DND-41 (cell line): ENCODE data around the gene HDLBP.

Experiments used
- ATAC-seq: fragments of 200-7000 bp; cut with Tn5 transposase; 3 replicates; pipeline ENCODE4 v1.9.1; 2021; ENCODE audit warnings: low read depth; ENCODE audit not compliant: insufficient read depth
- DNase-seq: peaks from one replicate; pipeline ENCODE4 v3.0.0-alpha.2; 2020
- H2AFZ ChIP-seq: 2 replicates; pipeline ENCODE4 v1.6.0; 2012; ENCODE audit warnings: low read depth, low read length
- H3K27ac ChIP-seq: 2 replicates; pipeline ENCODE4 v1.5.1; 2012; ENCODE audit warnings: low read length, inconsistent platforms
- H3K27me3 ChIP-seq: fragments of 200-600 bp; sonication (generic); 2 replicates; pipeline ENCODE4 v1.6.0; 2012; ENCODE audit warnings: low read length, mild to moderate bottlenecking, inconsistent platforms; ENCODE audit not compliant: insufficient read depth, poor library complexity
- H3K36me3 ChIP-seq: 2 replicates; pipeline ENCODE4 v1.5.1; 2012; ENCODE audit warnings: low read length, inconsistent platforms; ENCODE audit not compliant: insufficient read depth
- H3K4me1 ChIP-seq: 2 replicates; pipeline ENCODE4 v1.5.1; 2012; ENCODE audit warnings: mild to moderate bottlenecking, low read length; ENCODE audit not compliant: insufficient read depth
- H3K4me2 ChIP-seq: 2 replicates; pipeline ENCODE4 v1.6.0; 2012; ENCODE audit warnings: mild to moderate bottlenecking, moderate library complexity, low read length, inconsistent platforms; ENCODE audit not compliant: insufficient read depth
- H3K4me3 ChIP-seq, 2 experiments: fragments of 200-600 bp in 1 of 2; shearing (Covaris generic) in 1 of 2; 2 replicates each; pipeline ENCODE4 v1.5.1; 2012 to 2016; ENCODE audit warnings: inconsistent platforms in 2 of 2, low read length in 2 of 2, mild to moderate bottlenecking in 2 of 2, low read depth in 1 of 2, moderate library complexity in 1 of 2
- H3K79me2 ChIP-seq: 2 replicates; pipeline ENCODE4 v1.6.0; 2012; ENCODE audit warnings: low read length, inconsistent platforms; ENCODE audit not compliant: insufficient read depth
- H3K9ac ChIP-seq: 2 replicates; pipeline ENCODE4 v1.6.0; 2012; ENCODE audit warnings: low read depth, mild to moderate bottlenecking, inconsistent platforms, low read length, moderate library complexity
- H3K9me3 ChIP-seq: 2 replicates; pipeline ENCODE4 v1.5.1; 2012; ENCODE audit warnings: low read length, moderate library complexity, mild to moderate bottlenecking, inconsistent platforms; ENCODE audit not compliant: insufficient read depth, severe bottlenecking
- H4K20me1 ChIP-seq: 2 replicates; pipeline ENCODE4 v1.6.0; 2012; ENCODE audit warnings: low read length; ENCODE audit not compliant: insufficient read depth
- EZH2 ChIP-seq: IDR thresholded peaks from 3 replicates; pipeline ENCODE4 v1.6.1; 2012; ENCODE audit warnings: borderline replicate concordance, low read depth, mild to moderate bottlenecking, moderate library complexity, low read length, inconsistent platforms; ENCODE audit not compliant: severe bottlenecking
- TF ChIP-seq, protein P1 (sequence below): IDR thresholded peaks from 2 replicates; pipeline ENCODE4 v1.5.1; 2012; ENCODE audit warnings: borderline replicate concordance, low read length, moderate library complexity, mild to moderate bottlenecking; ENCODE audit not compliant: poor library complexity, severe bottlenecking; ENCODE audit errors: extremely low read depth

Gene HDLBP

DNA sequence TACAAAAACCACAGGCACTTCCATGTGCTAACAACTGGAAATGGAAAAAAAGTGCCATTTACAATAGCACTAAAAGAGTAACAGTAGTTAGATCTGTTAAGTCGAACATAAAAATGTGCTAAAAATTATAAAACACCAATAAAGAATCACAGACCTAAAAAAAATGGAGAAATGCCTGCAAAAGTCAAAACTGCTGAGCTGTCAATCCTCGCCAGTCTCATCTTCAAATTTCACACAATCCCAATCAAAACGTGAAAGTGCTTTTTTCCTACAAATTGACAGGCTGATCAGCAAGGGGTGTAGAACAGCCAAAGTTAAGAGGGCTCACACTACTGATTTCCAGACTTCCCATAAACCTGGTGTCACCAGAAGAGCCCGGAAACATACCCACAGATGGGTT lies 73.8 kb downstream of the HDLBP start:
- H4K20me1 ChIP-seq = 0 out of 2 replicates have a peak, but pooled peaks cover 4% of the 10 kb centered on the region
- DNase-seq (no peak), ATAC-seq (no peak)
- H3K4me2 ChIP-seq = no peak overlapping the region
- no peak overlapping the region for H3K9ac ChIP-seq
- H2AFZ ChIP-seq = no peak overlapping the region
- no peaks in the 10 kb centered on the region for H3K27me3 ChIP-seq
- H3K79me2 ChIP-seq = no peaks in the 10 kb centered on the region
- H3K9me3 ChIP-seq = no peaks in the 10 kb centered on the region
- no peak for TF ChIP-seq EZH2
- TF ChIP-seq, protein P1, sequence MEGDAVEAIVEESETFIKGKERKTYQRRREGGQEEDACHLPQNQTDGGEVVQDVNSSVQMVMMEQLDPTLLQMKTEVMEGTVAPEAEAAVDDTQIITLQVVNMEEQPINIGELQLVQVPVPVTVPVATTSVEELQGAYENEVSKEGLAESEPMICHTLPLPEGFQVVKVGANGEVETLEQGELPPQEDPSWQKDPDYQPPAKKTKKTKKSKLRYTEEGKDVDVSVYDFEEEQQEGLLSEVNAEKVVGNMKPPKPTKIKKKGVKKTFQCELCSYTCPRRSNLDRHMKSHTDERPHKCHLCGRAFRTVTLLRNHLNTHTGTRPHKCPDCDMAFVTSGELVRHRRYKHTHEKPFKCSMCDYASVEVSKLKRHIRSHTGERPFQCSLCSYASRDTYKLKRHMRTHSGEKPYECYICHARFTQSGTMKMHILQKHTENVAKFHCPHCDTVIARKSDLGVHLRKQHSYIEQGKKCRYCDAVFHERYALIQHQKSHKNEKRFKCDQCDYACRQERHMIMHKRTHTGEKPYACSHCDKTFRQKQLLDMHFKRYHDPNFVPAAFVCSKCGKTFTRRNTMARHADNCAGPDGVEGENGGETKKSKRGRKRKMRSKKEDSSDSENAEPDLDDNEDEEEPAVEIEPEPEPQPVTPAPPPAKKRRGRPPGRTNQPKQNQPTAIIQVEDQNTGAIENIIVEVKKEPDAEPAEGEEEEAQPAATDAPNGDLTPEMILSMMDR = no peak
- peaks cover 97% of the 10 kb centered on the region for H3K36me3 ChIP-seq
- no peak overlapping the region for H3K27ac ChIP-seq
- H3K4me3 ChIP-seq = no peak overlapping the region
- no peaks in the 10 kb centered on the region for H3K4me1 ChIP-seq

GRCh38 chr2:241240320-241241004 lies 75.0 kb downstream of the HDLBP start:
- peaks cover 97% of the 10 kb centered on the region for H3K36me3 ChIP-seq
- 0 out of 2 replicates have a peak, but pooled peaks cover 9% of the 10 kb centered on the region for H4K20me1 ChIP-seq
- H3K9ac ChIP-seq = no peak overlapping the region
- no peak overlapping the region for H3K27ac ChIP-seq
- DNase-seq (no peak), ATAC-seq (no peak)
- H3K4me3 ChIP-seq = no peak overlapping the region
- H2AFZ ChIP-seq = no peak overlapping the region
- H3K9me3 ChIP-seq = no peaks in the 10 kb centered on the region
- no peaks in the 10 kb centered on the region for H3K4me1 ChIP-seq
- no peaks in the 10 kb centered on the region for H3K79me2 ChIP-seq
- no peak overlapping the region for H3K4me2 ChIP-seq
- no peak for TF ChIP-seq EZH2
- TF ChIP-seq, protein P1 = no peak
- no peaks in the 10 kb centered on the region for H3K27me3 ChIP-seq

DNA sequence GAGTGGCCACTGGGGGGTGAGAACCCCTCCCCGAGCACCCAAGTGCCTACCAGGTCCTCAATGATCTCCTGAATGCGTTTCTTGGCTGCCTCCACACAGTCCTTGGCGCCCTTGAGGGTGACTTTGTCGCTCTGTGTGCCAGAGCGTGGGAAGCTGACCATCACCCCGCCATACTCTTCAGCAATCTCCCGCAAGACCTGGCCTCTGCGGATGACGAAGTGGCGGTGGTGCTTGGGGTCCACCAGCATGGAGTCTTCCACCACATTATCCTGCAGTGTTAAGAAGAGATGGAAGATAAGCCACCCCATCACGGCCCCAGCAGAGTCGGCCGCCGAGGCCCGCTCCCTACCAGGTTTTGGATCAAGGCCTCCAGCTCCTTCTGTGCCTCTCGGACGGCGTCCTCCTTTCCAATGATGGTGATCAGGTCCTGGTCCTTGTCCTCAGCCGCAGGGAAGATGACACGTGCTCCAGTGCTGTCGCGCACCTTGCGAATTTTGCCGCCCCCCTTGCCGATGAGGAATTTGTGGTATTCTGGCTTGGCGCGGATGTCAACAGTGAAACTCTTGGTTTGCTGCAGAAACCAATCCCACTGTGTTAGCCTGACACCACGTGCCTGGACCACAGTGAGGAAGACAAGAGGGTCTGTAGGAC lies 75.8 kb downstream of the HDLBP start:
- Histone ChIP-seq H3K4me3 (no peak overlapping the region), H3K9me3 (no peaks in the 10 kb centered on the region), H3K4me2 (no peak overlapping the region), H3K9ac (no peak overlapping the region), H3K36me3 (peaks cover 98% of the 10 kb centered on the region), H2AFZ (no peak overlapping the region), H3K27ac (no peak overlapping the region), H3K79me2 (no peaks in the 10 kb centered on the region), H3K27me3 (no peaks in the 10 kb centered on the region), H4K20me1 (peaks cover 9% of the 10 kb centered on the region; the same call in 1 of the 2 replicates), H3K4me1 (no peaks in the 10 kb centered on the region)
- DNase-seq (no peak), ATAC-seq (no peak)
- no peak for TF ChIP-seq EZH2
- TF ChIP-seq, protein P1 = no peak
